ENCODE results near the gene FKBP4. TPM values are rescaled to one million over a fixed set of nuclear protein-coding genes. Genes with fewer than 3 reads are reported as not detected.
A peak's percentile ranks its signal among the peaks of the same experiment; 100 is the strongest.

FKBP4 gene
- total and polyA plus RNA-seq, 9 of the 15 experiments (the other 6 are each of a cell fraction or from before 2014, with no cell fraction given), result 16.3 to 154 (median 90.1) TPM

- TF ChIP-seq, protein P1, sequence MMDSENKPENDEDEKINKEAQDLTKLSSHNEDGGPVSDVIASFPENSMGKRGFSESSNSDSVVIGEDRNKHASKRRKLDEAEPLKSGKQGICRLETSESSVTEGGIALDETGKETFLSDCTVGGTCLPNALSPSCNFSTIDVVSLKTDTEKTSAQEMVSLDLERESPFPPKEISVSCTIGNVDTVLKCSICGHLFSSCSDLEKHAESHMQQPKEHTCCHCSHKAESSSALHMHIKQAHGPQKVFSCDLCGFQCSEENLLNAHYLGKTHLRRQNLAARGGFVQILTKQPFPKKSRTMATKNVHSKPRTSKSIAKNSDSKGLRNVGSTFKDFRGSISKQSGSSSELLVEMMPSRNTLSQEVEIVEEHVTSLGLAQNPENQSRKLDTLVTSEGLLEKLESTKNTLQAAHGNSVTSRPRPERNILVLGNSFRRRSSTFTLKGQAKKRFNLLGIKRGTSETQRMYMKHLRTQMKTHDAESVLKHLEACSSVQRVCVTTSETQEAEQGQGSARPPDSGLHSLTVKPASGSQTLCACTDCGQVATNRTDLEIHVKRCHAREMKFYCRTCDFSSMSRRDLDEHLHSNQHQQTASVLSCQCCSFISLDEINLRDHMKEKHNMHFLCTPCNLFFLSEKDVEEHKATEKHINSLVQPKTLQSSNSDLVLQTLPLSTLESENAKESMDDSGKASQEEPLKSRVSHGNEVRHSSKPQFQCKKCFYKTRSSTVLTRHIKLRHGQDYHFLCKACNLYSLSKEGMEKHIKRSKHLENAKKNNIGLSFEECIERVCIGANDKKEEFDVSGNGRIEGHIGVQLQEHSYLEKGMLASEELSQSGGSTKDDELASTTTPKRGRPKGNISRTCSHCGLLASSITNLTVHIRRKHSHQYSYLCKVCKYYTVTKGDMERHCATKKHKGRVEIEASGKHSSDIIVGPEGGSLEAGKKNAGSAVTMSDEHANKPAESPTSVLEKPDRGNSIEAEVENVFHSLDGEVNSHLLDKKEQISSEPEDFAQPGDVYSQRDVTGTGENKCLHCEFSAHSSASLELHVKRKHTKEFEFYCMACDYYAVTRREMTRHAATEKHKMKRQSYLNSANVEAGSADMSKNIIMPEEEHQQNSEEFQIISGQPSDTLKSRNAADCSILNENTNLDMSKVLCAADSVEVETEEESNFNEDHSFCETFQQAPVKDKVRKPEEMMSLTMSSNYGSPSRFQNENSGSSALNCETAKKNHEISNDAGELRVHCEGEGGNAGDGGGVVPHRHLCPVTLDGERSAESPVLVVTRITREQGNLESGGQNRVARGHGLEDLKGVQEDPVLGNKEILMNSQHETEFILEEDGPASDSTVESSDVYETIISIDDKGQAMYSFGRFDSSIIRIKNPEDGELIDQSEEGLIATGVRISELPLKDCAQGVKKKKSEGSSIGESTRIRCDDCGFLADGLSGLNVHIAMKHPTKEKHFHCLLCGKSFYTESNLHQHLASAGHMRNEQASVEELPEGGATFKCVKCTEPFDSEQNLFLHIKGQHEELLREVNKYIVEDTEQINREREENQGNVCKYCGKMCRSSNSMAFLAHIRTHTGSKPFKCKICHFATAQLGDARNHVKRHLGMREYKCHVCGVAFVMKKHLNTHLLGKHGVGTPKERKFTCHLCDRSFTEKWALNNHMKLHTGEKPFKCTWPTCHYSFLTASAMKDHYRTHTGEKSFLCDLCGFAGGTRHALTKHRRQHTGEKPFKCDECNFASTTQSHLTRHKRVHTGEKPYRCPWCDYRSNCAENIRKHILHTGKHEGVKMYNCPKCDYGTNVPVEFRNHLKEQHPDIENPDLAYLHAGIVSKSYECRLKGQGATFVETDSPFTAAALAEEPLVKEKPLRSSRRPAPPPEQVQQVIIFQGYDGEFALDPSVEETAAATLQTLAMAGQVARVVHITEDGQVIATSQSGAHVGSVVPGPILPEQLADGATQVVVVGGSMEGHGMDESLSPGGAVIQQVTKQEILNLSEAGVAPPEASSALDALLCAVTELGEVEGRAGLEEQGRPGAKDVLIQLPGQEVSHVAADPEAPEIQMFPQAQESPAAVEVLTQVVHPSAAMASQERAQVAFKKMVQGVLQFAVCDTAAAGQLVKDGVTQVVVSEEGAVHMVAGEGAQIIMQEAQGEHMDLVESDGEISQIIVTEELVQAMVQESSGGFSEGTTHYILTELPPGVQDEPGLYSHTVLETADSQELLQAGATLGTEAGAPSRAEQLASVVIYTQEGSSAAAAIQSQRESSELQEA (IDR thresholded peaks at IDR 0.05; ENCODE audit: low read depth), result no peak
- no peak for TF ChIP-seq RBM15 (IDR thresholded peaks at IDR 0.05; ENCODE audit: insufficient read depth, low read length)
- 0 out of 2 replicates have a peak, but pooled peaks have one; percentile 17 for TF ChIP-seq FOXJ2 (tag; IDR thresholded peaks at IDR 0.05)
- TF ChIP-seq KLF16 (IDR thresholded peaks at IDR 0.05), result no peak
- TF ChIP-seq, protein P2, sequence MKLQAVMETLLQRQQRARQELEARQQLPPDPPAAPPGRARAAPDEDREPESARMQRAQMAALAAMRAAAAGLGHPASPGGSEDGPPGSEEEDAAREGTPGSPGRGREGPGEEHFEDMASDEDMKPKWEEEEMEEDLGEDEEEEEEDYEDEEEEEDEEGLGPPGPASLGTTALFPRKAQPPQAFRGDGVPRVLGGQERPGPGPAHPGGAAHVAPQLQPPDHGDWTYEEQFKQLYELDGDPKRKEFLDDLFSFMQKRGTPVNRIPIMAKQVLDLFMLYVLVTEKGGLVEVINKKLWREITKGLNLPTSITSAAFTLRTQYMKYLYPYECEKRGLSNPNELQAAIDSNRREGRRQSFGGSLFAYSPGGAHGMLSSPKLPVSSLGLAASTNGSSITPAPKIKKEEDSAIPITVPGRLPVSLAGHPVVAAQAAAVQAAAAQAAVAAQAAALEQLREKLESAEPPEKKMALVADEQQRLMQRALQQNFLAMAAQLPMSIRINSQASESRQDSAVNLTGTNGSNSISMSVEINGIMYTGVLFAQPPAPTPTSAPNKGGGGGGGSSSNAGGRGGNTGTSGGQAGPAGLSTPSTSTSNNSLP (IDR thresholded peaks at IDR 0.05; ENCODE audit: borderline replicate concordance, low read depth, low read length), result no peak
- TF ChIP-seq BCL6 (CRISPR knock-in tag; IDR thresholded peaks at IDR 0.05), result no peak
- TF ChIP-seq TGIF2 (CRISPR knock-in tag; IDR thresholded peaks at IDR 0.05), result no peak
- no peak for TF ChIP-seq MECOM (CRISPR knock-in tag; IDR thresholded peaks at IDR 0.05)
- peak; percentile 20 for TF ChIP-seq MXD1 (CRISPR knock-in tag; IDR thresholded peaks at IDR 0.05; ENCODE audit: borderline replicate concordance, poor library complexity, severe bottlenecking)
- no peak for TF ChIP-seq E2F3 (CRISPR knock-in tag; IDR thresholded peaks at IDR 0.05)
- no peak for TF ChIP-seq ZBTB17 (CRISPR knock-in tag; IDR thresholded peaks at IDR 0.05)
- TF ChIP-seq NFYB (IDR thresholded peaks at IDR 0.05; ENCODE audit: extremely low read depth, insufficient read length), result peak; percentile 52
- peak; percentile 100 for TF ChIP-seq EP400 (IDR thresholded peaks at IDR 0.05)
- TF ChIP-seq SMARCA4 (IDR thresholded peaks at IDR 0.05), result no peak
- no peak for TF ChIP-seq ZNF707 (CRISPR knock-in tag; conservative IDR thresholded peaks at IDR 0.05)
Observed at GRCh38 chr12:2812290-2813213, 17.8 kb downstream of the FKBP4 start, which contains the start of gene ITFG2 (continued).
